OCI-LY3 (cell line): Measurements from ENCODE around the gene CRAMP1.

Experiments used
- EZH2phosphoT487 ChIP-seq: fragments of 200-600 bp; shearing (Covaris generic); IDR thresholded peaks from 2 replicates; pipeline ENCODE4 v1.6.1; 2018; ENCODE audit warnings: antibody characterized with exemption, mixed run types, low read depth
- TF ChIP-seq, protein P1 (sequence below): fragments of 200-600, 300-600 bp; sonication (generic); IDR thresholded peaks from 2 replicates; pipeline ENCODE4 v1.5.1; 2014; ENCODE audit warnings: antibody characterized with exemption, low read length, low read depth

DNA sequence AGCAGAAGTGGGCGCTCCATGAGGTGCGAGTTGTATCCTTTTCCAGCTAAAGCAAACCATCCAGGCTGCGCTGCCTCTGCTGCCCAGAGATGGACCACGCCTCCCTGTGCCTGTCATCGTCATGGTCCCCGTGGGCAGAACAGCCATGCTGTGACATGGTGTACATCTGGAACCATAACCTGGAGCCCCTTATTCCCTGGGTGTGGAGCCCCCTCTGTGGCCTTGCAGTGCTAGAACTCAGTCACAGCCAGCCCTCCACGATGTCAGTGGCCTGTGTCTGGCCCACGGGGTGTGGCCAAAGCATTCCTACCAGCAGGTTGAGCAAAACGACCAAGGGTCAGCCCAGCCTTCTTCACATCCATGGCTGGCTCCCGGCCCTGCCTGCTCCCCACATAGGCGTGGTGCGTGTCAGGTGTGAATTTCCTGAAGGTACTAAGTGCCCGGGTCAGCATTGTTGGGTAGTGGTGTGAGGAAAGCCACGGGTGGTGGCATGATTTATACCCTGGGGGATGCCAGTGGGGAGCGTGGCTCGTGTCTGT, 43.2 kb downstream of the CRAMP1 start:
- TF ChIP-seq, protein P1, sequence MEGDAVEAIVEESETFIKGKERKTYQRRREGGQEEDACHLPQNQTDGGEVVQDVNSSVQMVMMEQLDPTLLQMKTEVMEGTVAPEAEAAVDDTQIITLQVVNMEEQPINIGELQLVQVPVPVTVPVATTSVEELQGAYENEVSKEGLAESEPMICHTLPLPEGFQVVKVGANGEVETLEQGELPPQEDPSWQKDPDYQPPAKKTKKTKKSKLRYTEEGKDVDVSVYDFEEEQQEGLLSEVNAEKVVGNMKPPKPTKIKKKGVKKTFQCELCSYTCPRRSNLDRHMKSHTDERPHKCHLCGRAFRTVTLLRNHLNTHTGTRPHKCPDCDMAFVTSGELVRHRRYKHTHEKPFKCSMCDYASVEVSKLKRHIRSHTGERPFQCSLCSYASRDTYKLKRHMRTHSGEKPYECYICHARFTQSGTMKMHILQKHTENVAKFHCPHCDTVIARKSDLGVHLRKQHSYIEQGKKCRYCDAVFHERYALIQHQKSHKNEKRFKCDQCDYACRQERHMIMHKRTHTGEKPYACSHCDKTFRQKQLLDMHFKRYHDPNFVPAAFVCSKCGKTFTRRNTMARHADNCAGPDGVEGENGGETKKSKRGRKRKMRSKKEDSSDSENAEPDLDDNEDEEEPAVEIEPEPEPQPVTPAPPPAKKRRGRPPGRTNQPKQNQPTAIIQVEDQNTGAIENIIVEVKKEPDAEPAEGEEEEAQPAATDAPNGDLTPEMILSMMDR = no peak
- TF ChIP-seq EZH2phosphoT487 = no peak
